Activated CD8-positive, alpha-beta memory T cell treated with anti-CD3 and anti-CD28 coated beads, Interleukin-2, amount 50 U/mL, for 24 hours (primary cell): ENCODE data around the gene FBLN2.

ENCODE experiments used
- DNase-seq: peaks from one replicate; pipeline ENCODE4 v3.0.0-alpha.2; 2020; ENCODE audit errors: extremely low read depth

The FBLN2 gene

DNA sequence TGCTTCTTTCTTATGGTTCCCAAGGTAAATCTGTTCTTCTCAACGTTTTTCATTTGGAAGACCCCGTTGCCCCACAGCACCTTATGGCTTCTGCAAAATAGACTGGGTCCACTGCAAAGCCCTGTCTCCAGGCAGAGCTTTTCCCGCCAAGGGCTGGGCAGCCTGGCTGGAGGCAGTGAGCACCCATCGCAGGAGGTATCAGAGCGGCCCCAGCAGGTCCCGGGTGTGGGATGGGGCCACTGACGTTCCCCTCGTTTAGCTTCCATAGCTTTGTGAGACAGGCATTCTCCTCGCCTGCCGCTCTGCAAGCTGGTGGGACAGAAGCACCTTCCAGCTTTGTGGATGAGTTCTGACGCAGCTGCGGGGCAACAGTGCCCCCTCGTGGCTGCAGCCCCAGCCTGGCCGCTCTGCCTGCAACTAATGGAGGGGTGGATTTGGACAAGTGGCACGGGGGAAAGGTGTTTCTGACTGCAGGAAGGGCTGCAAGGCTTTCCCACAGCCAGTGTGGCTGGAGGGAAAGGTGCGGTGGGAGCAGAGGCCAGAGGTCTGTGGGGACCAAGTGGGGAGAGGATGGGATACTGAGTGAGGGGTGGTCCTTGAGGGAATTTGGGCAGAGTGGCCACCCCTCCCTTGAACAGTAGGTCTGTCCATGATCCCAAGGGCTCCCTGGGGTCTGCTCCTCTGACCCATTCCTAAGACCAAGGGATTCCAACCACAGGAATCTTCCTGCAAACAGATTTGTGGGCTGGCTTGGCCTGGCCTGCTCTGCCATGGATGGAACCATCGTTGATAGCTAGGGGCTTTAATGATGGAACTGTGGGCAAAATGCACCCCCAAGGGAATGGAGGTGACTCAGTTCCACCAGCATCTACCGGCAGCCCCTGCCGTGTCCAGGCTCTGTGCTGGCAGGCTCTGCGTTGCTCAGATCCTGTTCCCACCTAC lies 99.4 kb downstream of the FBLN2 start:
- peak; percentile 37 for DNase-seq

DNA sequence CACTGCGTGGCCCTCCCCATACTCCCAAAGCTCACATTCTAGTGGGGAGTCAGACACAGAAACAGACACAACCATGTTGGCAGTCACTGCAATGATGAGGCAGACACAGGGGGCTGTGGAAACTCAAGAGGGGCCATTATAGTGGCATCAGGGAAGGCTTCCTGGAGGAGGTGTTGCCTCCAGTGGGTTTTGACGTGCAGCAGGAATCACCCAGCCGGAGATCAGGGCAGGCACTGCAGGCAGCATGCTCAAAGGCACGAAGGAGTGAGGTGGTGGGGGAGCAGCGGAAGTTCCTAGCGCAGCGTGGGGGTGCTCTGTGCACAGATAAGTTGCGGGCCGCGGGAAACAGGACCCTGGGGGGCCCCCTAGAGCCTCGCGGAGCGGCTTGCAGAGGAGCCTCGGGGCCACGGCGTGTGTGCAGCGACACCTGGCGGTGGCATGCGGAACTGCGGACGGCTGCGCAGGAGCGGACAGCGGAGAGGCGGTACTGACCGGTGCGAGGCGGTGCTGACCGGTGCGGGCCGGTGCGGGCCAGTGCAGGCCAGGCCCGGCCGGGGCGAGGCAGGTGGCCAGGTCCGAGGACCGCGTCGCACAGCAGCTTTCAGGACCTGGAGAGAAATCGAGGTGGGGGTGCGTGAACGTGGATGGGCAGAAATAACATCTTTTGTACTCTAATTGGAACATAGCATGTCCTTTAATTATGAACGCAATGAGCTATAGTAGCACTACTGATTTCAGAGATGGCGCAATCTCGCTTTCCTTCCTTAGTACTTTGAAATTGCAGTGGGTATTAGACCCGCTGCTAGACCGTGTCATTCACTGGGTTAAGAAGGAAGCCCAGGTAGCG lies 101.5 kb downstream of the FBLN2 start:
- DNase-seq, result peak; percentile 47

DNA sequence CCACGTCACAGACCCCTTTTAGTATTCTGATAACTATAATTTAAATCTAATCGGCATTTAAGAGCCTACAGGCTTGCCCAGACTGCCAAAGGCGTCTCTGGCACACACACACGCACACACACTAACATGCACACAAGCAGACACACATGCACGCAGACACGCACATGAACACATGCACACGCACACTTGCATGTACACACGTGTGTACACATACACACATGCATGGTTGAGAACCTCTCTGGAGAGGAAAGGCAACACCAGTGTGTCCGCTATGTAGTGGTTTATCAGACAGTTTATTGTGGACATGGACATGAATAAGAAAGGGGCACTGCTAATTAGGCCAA lies 102.1 kb downstream of the FBLN2 start:
- no peak for DNase-seq

DNA sequence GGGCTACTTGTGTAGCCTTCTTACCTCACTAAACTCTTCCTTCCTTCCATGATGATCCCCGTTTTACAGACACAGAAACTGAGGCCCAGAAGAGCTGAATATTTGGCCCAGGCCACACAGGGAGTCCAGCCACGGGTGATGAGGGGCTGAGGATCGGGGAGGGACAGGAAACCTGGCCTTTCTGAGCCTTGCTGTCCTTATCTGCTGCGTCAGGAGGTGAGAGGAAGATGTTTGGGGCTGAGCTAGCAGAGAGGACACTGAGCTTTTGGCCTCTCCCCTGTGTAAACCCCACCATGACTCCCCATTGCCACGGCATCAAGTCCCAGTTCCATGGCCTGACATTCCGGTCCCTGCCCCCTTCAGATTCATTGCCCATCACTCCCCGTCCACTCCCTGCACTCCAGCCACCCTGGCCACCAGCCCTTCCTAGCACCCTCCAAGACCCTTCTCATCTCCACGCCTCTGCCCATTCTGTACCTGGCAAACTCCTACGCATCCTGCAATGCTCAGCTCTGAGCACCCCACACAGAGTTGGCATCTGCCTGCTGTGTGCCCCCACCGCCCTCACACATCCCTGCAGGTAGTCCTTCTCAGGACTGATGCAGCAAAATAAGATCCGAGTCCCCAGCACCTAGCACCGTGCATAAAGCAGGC lies 103.0 kb downstream of the FBLN2 start:
- DNase-seq, result no peak

DNA sequence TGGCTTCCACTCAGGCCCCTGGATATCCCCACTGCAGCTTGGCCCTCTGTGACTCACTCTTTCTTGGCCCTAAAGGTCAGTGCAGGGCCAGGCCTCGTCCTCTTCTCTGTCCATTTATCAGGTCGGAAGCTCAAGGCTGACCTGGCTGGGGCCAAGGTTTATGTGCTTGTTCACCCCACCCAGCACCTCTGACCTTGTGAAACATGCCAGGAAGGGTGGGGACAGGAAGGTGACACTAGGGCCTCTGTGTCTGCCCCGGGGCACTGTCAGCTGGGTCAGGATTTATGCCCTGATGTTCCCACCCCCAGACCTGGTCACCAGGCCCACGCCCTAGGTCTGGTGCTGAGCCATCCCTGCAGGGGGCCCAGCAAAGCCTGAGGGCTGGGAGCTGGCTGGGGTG lies 103.8 kb downstream of the FBLN2 start:
- no peak for DNase-seq

DNA sequence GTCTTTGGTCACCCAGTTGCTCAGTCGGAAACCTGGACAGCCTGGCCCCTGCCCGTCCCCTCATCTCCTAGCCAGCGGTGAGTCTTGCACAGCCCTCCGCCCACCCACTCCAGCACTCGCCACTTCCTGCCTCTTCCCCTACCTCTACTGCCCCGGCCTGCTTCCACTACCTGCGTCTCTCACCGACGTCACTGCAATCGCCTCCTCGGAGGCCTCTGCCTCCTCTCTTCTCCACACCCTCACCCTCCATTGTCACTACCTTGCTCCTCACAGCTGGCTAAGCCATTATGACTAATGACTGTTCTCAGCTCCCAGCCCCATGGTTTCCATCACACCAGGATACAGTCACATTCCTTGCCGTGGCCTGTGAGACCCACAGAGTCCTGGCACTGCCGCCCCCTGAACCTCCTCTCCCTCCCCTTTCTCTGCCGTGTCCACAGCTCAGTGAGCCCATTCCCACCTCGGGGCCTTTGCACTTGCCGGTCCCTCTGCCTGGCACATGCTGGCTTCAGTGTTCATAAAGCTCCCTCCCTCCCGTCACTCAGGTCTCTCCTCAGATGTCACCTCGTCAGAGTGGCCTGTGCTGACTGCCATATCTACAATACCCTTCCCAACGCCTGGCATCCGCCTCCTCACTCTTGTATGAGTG lies 104.8 kb downstream of the FBLN2 start:
- no peak for DNase-seq

DNA sequence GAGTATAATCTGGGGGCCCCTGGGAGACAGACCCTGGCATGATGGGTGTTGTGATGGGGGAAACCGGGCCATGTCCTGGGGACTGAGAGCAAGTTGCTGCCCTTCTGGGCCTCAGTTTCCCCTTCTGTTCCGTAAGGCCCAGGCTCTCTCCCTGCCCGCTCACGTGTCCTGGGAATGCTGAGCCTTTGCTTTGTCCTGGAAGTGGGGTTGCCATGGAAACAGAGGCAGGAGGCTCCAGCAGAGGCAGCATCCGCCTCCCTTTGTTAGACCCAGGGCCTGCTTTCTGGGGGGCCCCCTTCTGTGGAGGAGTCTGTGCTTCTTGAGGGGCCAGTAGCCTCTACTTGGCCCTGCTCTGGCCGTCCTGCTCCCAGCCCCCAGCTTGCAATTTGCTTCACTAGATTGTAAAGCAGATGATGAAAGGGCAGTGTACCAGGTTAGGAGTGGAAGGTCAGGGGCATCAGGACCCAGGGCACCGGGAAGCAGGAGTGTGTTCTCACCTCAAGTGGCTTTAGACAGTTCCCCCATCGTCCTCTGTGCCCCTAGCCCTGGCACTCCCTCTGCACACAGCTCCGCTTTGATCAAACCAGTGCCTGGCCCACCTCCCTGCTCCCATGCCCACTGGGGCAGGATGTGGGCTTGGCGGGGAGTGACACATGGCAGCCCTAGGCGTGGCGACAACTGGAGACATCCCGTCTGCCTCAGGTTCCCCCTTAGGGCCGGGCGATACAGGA lies 105.6 kb downstream of the FBLN2 start:
- DNase-seq, result no peak

DNA sequence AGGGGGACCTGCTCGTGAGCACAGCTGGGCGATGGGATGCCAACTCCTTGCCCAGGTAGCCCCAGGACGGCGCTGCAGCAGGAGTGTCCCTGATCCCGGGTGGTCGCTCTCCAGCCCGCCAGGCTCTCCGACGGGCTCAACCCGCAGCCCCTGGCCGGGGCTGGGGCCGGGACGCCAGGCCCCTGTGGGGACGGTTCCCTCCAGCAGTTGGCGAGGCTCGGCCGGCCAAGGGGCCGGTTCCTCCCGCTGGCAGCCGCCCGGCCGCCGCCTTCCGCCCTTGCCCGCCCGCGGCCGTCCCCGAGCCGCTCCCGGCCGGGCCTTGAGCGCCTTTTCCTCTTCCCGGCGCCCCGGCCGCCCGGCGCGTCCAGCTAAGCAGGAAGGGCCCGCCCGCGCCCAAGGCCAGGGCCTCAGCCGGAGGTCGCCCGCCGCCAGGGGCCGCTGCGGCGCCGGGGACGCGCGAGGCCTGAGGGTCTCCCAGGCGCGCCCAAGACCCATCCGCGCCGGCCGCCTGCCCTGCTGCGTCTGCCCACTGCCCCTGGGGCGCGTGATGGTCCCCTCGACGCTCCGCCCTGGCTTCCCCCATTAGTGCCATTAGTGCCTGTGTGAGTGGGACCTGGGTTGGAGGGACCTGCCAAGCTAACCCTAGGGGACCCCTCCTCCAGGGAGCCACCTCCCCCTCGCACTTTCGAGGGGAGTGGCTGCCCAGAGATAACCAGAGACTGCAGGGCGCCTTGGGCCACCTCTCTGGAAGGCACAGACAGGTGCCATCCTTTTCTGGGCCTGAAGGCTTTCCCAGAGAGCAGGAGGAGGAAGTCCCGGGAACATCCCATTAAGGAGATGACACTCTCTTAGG lies 106.4 kb downstream of the FBLN2 start:
- DNase-seq, result no peak

DNA sequence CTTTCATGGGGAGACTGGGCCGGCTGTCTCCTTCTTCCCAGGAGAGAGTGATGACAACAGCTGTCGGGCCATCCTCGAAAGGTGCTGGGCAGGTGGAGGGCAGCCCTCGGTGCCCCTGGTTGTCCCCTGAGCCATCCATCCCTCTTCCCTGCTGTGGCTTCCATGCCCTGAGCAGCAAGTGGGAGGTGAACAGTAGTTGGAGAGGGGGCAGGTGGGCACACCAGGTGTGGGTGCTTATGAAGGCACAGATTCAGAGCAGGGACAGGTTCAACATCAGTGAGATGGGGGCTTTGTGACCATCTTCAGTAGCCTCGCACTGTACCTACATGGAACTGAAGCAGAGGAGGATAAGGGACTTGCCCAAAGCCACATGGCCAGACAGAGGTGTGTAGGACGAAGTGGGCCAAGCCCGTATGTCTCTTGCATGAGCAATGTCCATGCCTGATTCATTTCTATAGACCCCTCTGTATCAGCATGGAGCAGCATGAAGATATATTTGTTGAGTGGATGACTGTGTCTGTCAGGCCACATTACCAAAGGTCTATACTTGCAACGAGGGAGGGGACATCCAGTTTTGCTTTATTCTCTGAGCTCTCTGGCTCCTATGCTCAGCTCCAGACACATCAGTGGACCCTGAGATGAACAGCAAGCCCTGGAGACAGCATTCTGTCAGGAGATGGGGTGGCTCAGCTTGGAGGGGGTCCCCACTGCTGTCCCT lies 107.8 kb downstream of the FBLN2 start:
- DNase-seq, result no peak

DNA sequence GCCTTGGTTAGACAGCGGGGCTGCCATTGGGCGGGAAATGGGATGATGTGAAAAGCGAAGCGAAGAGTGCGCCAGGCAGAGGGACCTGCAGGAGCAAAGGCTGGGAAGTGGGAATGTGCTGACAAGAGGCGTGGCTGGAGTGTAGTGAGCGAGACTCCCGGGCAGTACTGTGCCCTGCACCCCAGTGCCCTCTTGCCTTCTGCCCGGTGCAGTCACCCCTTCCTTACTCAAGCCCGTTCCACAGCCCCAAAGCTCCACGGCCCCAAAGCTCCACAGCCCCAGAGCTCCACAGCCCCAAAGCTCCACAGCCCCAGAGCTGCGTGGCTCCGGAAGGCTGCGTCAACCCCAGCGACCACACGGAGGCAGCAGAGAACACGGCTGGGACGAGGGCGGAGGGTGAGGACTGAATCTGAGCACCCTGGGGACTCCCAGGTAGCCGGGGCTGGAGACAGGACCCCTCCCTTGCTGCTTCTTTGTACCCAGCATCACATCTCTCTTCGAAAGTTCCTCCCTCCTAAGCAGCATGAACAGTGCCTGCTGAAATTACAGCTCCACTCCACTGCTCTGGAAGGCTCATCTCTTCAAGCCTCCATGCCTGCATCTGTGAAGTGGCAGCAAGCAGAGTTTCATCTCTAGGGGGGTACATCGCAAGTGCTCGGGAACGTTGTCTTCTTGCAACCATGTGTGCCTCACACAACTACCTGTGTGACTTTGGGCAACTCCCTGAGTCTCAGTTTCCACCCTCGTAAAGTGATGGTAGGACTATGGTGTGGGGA lies 108.9 kb downstream of the FBLN2 start:
- DNase-seq, result no peak

DNA sequence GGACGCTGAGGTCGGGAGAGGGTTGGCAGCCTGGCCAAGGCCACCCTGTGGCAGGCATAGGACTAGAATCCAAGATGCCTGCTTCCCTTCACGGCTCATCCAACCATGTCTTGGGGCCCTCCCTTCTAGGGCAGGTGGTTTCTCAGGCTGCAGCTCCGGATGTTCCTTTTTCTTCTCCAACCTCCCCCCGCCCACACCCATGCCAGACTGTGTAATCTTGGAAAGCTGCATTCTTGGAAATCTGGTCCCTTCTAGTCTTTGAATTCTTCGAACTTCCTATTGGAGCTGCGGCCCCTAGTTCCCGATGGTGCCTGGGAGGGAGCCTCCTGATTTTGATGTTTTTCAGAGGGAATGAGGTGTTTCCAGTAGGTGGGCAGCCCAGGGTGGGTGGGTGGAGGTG lies 109.8 kb downstream of the FBLN2 start:
- DNase-seq, result no peak

DNA sequence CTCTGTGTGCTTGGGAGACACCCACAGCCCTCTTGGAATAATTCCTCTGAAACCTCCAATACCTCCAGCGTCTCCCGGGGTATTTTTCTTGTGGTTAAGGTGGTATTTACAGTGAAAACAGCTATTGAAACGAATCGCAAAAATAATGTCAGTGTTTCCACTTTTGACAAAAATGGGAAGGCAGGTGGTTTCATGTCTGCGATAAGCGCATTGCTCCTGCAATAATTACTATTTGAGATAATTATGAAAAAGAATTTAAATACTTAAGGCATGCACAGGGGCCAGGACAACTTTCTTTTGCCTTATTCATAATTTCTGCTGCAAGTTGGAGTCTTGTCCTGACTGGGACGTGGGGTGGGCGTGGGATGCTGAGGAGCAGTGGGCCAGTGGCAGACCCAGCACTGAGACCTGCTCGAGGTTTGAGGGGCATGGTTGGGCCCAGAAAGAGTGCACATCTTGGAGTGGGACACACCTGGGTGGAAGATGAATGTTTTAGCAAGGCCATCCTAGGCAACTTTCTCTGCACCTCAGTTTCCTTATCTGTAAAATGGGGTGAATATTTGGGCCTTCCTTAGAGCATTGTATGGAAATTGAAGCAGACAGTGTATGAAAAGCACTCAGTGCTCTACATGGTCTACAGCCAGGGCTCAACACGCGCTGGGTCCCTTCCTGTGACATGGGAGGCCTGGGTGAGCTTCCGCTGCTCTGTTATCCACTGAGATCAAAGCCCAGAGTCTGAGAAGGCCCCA lies 110.5 kb downstream of the FBLN2 start:
- DNase-seq, result no peak

DNA sequence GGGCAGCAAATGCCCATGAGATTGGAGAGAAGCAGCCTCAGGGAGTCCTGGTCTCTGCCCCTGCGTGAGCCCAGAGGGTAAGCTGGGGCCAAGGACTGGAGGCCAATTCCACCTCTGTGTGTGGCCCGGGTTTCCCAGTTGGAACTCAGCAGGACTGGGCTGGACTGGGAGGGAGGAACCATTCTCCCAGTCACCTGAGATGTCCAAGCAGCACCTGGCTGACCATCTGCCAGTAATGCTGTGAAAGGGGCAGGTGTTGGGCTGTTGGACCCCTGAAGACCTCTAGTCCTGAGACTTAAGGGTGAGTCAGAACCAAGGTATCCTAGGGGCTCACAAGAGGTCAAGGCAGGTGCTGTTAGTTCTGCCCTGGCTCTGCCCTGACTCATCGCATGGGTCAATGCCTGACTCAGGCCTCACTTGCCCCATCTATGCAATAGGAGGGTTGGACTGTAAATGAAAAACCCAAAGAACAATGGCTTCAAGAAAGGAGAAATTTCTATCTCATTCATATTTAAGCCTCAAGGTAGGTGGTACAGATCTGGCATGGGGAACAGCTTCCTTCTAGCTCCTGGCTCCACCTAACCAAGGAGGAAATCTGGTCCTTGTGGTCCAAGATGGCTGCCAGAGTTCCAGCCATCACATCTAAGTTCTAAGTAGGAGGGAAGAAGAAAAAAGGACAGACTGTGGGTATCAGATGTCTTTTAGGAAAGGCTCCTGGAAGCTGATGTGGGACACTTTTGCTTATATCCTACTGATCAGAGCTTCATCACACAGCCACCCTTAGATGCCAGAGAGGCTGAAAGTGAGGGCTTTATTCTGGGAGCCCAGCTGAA lies 111.3 kb downstream of the FBLN2 start:
- DNase-seq, result no peak

DNA sequence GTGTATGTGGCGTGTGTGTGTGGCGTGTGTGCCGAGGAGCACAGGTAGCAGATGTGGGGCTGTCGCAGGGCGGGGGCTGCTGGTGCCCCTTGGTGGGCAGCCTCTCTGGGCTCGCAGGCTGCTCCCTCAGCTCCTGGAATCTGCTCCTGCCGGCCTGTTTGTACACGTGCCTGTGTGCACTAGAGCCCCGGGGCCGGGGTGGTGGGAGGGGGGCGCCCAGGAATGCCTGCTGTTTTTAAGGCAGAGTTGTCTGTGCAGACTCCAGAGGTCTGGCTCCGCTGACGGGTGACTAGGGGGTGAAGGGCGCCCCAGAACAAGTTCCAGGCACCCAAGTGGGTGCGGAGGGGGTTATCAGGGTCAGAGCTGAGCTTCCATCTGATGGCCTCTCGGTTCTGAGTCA lies 112.2 kb downstream of the FBLN2 start:
- DNase-seq, result no peak

DNA sequence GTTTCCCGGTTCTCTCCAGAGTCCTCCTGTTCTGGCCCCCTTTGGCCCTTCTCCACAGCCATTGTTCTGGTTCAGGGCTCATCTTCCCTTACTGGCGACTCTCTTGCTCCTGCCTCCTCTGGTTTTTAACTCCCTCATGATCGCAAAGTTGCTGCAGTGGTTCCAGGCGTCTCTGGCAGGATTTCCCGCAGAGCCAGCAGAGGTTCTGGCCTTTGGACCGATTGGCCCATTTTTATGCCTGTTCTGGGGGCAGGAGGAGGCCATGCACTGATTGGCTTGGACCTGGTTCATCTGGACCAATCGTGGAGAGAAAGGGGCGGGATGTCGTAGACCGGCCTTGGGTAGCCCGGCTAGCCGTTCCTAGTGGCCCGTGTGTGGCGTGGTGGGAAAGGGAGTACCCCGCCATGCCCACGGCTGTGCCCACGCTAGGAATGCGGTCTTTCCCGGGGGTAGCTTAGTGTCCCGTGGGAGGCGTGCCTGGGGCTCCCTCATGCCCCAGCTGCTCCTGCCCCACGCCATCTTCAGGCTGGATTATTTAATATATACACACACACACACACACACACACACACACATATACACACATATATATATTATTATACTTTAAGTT lies 113.4 kb downstream of the FBLN2 start:
- DNase-seq, result no peak

DNA sequence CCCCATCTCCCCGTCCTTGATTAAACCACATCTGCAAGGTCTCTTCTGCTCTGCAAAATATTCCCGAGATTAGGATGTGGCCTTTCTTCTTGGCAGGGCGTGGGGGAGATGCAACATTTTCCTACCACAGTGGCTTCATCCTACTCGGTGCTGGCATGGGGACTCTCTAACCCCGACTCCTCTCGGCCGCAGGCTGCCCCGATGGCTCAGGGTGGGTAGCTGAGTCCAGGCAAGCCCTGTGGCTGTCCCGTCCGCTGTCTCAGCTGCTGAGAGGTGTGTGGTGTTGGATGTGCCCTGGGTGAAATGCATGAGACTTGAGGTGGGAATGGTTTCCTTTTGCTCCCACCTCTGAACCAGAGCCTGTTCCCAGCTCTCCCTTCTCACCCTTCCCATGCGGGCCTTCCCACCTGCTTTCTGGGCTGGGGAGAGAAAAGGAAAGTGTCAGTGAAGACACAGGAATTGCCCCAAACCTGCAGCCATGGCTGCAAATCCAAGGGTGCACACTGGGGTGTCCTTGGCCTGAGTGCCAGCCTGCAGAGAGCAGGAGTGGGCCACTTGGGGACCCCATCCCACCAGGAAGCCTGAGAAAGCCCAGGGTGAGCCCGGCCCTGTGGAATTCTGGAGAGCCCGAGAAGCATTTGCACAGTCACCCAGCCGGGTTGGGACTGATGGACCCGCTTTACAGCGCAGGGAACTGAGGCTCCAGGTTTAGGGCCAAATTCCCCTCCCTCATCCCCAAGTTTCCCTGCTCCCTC lies 115.0 kb downstream of the FBLN2 start:
- DNase-seq, result no peak
